Activated CD4-positive, alpha-beta T cell treated with anti-CD3 and anti-CD28 coated beads, Interleukin-2, amount 10 ng/mL, durations not matched to agents 7 days and 5 days (primary cell): ENCODE results near the gene CLSTN1. TPM values are rescaled to one million over a fixed set of nuclear protein-coding genes. Genes with fewer than 3 reads are reported as not detected.
"Not testable (repeated sequence)": the region's sequence is repeated elsewhere in the genome, so short reads cannot be mapped to it uniquely, and the experiment has no call there.

Experiments used
- CTCF ChIA-PET: fragments of 350-600 bp; sonication (Branson Sonifier 250); formaldehyde crosslinking; loops from one replicate; lab custom pipeline; 2021; ENCODE audit warnings: antibody characterized with exemption; lab: Charles Lee
- POLR2A ChIA-PET: fragments of 350-600 bp; sonication (Branson Sonifier 250); formaldehyde crosslinking; loops from one replicate; lab custom pipeline; 2021; ENCODE audit warnings: antibody characterized with exemption; lab: Charles Lee
- DNase-seq: peaks from one replicate; pipeline ENCODE4 v3.0.0-alpha.2; 2020
- H3K27ac Mint-ChIP-seq: one replicate; pipeline ENCODE4 v1.8.0; 2021; ENCODE audit warnings: mild to moderate bottlenecking, moderate library complexity, mixed read lengths
- H3K27me3 Mint-ChIP-seq: one replicate; pipeline ENCODE4 v1.8.0; 2021; ENCODE audit warnings: mixed read lengths
- H3K36me3 Mint-ChIP-seq: one replicate; pipeline ENCODE4 v1.8.0; 2021; ENCODE audit warnings: low read depth, mixed read lengths
- H3K4me1 Mint-ChIP-seq: one replicate; pipeline ENCODE4 v1.8.0; 2021; ENCODE audit warnings: mixed read lengths
- H3K4me3 Mint-ChIP-seq: one replicate; pipeline ENCODE4 v1.8.0; 2021; ENCODE audit warnings: mild to moderate bottlenecking, moderate library complexity, mixed read lengths
- H3K9me3 Mint-ChIP-seq: one replicate; pipeline ENCODE4 v1.8.0; 2021; ENCODE audit warnings: mixed read lengths
- total RNA-seq, 2 experiments: library from RNA; stranded (reverse); gene quantifications; one replicate each; pipeline ENCODE4 v1.2.3, GENCODE V29; 2021

CLSTN1 gene
- total RNA-seq, 2 experiments from 2014 or later = 121 to 134 TPM

DNA sequence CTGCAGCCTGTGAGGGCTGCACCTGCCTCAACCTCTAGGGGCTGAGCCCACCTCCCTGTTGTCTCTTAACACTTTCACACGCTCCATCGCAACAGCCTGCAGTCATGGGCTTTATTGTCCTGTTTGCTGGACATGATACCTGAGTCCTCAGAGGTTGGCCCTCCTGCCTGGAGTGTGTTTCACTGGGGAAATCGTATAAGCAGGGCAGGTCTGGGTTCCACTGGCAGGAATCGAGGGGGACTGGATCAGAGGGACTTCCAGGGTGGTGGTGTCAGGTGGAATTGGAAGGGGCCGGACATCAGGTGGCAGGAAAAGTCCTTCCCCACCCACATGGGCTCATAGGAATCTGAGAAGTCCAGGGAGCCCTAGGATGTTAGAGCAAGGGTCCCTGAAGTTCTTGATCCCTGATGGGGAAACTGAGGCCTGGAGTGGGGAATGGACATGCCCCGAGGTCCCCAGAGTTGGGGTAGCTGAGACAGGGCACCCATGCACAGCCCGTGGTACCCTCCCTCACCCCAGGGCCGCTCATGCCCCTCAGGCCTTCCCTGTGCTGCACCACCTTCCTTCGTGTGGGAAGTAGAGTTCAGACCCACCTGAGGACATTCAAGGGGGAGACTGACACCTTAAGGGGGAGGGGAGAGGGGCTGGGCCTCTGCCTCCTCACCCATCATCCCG is 105.6 kb downstream of the CLSTN1 start:
- H3K9me3 Mint-ChIP-seq = no peaks in the 10 kb centered on the region
- H3K36me3 Mint-ChIP-seq = peaks cover 81% of the 10 kb centered on the region
- no peak for DNase-seq
- H3K4me3 Mint-ChIP-seq = peak overlapping the region; percentile 79
- peaks cover 73% of the 10 kb centered on the region for H3K4me1 Mint-ChIP-seq
- CTCF ChIA-PET = interaction anchor here (1.0 to 8.3 kb wide), 6 partner anchors 8 to 143 kb away, joined by 3 to 78 read pairs (median 4); no protein-coding TSS in a partner anchor
- H3K27ac Mint-ChIP-seq = peak overlapping the region; percentile 97
- POLR2A ChIA-PET = interaction anchor here (1.0 to 1.6 kb wide), 2 partner anchors 64 to 89 kb away, joined by 5 to 15 read pairs; no protein-coding TSS in a partner anchor
- no peaks in the 10 kb centered on the region for H3K27me3 Mint-ChIP-seq

DNA sequence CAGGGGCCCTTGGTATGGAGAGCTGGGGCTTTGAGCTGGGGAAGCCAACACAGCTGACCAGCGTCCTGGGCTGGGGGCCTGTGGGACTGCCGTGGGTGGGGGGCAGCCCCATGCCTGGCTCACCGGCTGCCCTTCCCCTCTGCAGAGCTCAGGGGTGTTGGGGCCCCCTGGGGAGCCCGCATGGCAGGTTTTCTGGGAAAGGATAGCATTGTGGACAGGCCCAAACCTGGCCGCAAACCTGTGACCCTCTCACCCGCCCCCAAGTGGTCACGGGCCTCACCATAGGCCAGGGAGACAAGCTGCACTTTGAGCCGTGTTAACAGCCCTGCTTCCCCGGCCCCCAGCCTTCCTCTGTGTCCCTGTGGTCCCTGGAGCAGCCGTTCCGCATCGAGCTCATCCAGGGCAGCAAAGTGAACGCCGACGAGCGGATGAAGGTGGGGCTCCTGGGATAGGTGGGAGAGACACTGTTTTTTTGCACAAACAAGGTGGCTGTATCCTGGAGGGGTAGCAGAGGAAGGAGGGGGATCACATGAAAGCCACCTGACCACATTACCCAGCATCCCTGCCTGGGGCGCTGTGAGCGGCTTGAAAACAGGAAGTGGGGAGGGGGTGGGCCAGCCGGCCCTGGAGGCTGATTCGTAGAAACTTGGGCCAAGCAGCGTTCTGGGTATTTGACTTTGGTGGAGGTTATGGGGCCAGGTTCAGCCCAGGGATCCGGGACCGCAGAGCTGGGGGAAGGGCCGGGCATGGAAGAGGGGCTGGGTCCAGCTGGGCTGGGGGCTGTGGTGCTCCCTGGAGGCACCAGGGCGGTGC is 106.4 kb downstream of the CLSTN1 start:
- Mint-ChIP-seq H3K4me1 (peaks cover 78% of the 10 kb centered on the region), H3K4me3 (peak overlapping the region; percentile 79), H3K9me3 (no peaks in the 10 kb centered on the region), H3K27me3 (no peaks in the 10 kb centered on the region), H3K27ac (peak overlapping the region; percentile 97), H3K36me3 (peaks cover 81% of the 10 kb centered on the region)
- ChIA-PET POLR2A (interaction anchor here (0.6 to 1.6 kb wide), 3 partner anchors 63 to 89 kb away, joined by 5 to 15 read pairs (median 5); no protein-coding TSS in a partner anchor), CTCF (interaction anchor here (0.6 to 8.3 kb wide), 12 partner anchors 8 to 144 kb away, joined by 3 to 78 read pairs (median 3); no protein-coding TSS in a partner anchor)
- peak; percentile 97 for DNase-seq

DNA sequence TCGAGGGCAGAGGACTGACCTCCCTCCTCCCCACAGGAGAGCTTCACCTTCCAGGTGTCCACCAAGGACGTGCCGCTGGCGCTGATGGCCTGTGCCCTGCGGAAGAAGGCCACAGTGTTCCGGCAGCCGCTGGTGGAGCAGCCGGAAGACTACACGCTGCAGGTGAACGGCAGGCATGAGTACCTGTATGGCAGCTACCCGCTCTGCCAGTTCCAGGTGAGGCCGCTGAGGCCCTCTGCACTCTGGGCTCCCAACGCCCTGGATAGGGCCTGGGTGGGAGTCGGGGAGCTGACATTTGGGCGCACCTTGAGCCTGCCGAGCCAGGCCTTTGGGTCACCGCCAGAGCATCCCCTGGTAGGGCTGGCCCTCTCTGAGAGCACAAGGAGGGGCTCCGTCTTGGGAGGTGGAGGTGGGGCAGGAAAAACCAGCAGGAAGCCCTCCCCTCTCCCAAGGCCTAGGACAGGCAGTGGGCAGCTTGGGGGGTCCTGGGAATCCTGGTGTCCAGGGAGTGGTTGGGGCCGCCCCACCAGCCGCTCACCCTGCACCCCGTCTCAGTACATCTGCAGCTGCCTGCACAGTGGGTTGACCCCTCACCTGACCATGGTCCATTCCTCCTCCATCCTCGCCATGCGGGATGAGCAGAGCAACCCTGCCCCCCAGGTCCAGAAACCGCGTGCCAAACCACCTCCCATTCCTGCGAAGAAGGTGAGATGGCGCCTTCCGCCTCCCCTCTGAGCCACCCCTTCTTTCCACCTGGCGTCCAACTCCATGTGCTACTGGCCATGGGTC is 107.2 kb downstream of the CLSTN1 start:
- Mint-ChIP-seq H3K36me3 (peaks cover 79% of the 10 kb centered on the region), H3K4me3 (peak overlapping the region; percentile 79), H3K4me1 (peaks cover 83% of the 10 kb centered on the region), H3K27me3 (no peaks in the 10 kb centered on the region), H3K9me3 (no peaks in the 10 kb centered on the region), H3K27ac (peak overlapping the region; percentile 97)
- ChIA-PET POLR2A (interaction anchor here (0.6 to 1.6 kb wide), 2 partner anchors 64 to 88 kb away, joined by 5 to 15 read pairs; no protein-coding TSS in a partner anchor), CTCF (interaction anchor here (0.6 to 8.3 kb wide), 12 partner anchors 9 to 145 kb away, joined by 3 to 78 read pairs (median 4); no protein-coding TSS in a partner anchor)
- no peak for DNase-seq

DNA sequence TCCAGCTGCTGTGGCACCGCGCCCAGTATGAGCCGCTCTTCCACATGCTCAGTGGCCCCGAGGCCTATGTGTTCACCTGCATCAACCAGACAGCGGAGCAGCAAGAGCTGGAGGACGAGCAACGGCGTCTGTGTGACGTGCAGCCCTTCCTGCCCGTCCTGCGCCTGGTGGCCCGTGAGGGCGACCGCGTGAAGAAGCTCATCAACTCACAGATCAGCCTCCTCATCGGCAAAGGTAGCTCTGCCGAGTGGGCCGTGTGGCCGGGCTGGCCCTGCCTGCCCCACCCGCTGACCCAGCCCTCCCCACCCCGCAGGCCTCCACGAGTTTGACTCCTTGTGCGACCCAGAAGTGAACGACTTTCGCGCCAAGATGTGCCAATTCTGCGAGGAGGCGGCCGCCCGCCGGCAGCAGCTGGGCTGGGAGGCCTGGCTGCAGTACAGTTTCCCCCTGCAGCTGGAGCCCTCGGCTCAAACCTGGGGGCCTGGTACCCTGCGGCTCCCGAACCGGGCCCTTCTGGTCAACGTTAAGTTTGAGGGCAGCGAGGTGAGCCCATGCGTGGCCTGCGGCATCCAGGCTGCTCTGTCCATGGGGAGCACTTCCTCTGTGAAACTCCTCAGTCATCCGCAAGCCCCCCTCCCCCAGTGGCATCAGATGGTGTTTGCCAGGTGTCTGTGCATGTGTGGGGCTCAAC is 108.1 kb downstream of the CLSTN1 start:
- POLR2A ChIA-PET = no interaction called here
- DNase-seq = peak; percentile 42

DNA sequence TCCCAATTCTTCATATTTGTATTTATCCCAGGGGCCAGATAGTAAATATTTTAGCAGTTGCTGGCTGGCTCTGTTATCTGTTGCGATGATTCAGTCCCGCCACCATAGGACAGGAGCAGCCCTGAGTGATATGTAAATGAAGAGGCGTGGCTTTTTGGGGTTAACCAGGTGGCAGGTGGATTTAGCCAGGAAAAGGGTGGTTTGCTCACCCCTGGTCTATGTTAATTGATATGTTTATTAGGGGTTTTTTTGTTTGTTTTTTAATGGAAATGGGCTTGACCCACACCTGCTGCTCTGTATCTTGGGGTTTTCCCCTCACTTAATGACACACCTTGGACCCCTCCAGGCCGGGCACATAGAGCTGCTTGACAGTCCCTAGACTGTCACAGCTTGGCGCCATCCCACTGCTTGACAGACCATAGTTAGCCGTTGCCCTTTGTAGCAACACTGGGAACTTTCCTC is 109.5 kb downstream of the CLSTN1 start:
- H3K36me3 Mint-ChIP-seq = peaks cover 75% of the 10 kb centered on the region
- DNase-seq = no peak
- H3K4me3 Mint-ChIP-seq = peak overlapping the region; percentile 44
- no peaks in the 10 kb centered on the region for H3K9me3 Mint-ChIP-seq
- H3K27me3 Mint-ChIP-seq = no peaks in the 10 kb centered on the region
- H3K4me1 Mint-ChIP-seq = peaks cover 81% of the 10 kb centered on the region
- POLR2A ChIA-PET = no interaction called here
- peak overlapping the region; percentile 89 for H3K27ac Mint-ChIP-seq
- CTCF ChIA-PET = interaction anchor here (1.0 to 8.3 kb wide), 5 partner anchors 11 to 86 kb away, joined by 3 to 78 read pairs (median 5); no protein-coding TSS in a partner anchor

More for the DNA sequence above, 108.1 kb downstream of the CLSTN1 start:
- peaks cover 80% of the 10 kb centered on the region for H3K36me3 Mint-ChIP-seq
- H3K4me1 Mint-ChIP-seq = peaks cover 85% of the 10 kb centered on the region
- peak overlapping the region; percentile 97 for H3K27ac Mint-ChIP-seq
- no peaks in the 10 kb centered on the region for H3K27me3 Mint-ChIP-seq
- CTCF ChIA-PET = interaction anchor here (0.9 to 8.3 kb wide), 10 partner anchors 9 to 87 kb away, joined by 3 to 78 read pairs (median 3); no protein-coding TSS in a partner anchor
- no peaks in the 10 kb centered on the region for H3K9me3 Mint-ChIP-seq
- H3K4me3 Mint-ChIP-seq = peak overlapping the region; percentile 79

DNA sequence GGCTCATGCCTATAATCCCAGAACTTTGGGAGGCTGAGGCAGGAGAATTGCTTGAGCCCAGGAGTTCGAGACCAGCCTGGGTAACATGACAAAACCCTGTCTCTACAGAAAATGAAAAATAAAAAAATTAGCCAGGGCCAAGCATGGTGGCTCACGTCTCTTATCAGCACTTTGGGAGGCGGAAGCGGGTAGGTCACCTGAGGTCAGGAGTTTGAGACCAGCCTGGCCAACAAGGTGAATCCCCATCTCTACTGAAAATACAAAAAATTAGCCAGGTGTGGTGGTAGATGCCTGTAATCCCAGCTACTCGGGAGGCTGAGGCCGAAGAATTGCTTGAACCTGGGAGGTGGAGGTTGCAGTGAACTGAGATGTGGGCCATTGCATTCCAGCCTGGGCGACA is 111.0 kb downstream of the CLSTN1 start:
- not testable (repeated sequence) for H3K9me3 Mint-ChIP-seq, DNase-seq, H3K27me3 Mint-ChIP-seq, H3K4me3 Mint-ChIP-seq
- CTCF ChIA-PET = interaction anchor here (1.1 to 1.7 kb wide), 2 partner anchors 23 to 86 kb away, joined by 3 to 8 read pairs; no protein-coding TSS in a partner anchor
- H3K27ac Mint-ChIP-seq = peak overlapping the region; percentile 79
- peaks cover 67% of the 10 kb centered on the region for H3K36me3 Mint-ChIP-seq
- POLR2A ChIA-PET = interaction anchor here (0.6 kb wide), 1 partner anchor 83 kb away, joined by 9 read pairs; no protein-coding TSS in a partner anchor
- peaks cover 71% of the 10 kb centered on the region for H3K4me1 Mint-ChIP-seq

DNA sequence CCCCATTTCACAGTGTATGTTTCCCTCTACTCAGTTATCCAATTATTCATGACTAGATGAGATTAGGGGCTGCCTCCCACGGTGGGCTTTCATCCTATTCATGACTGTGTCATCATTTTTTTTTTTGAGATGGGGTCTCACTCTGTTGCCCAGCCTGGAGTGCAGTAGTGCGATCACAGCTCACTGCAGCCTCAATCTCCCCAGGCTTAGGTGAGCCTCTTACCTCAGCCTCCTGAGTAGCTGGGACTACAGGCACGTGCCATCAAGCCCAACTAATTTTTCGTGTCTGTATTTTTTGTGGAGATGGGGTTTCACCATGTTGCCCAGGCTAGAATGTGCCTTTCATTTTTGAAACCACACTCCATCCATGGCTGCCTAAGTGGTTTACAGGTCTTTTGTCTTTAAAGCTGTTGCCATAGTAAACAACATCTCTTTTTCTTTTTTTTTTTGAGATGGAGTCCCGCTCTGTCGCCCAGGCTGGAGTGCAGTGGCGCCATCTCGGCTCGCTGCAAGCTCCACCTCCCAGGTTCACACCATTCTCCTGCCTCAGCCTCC is 112.2 kb downstream of the CLSTN1 start:
- Mint-ChIP-seq H3K9me3 (no peaks in the 10 kb centered on the region), H3K27ac (peak overlapping the region; percentile 82), H3K27me3 (no peaks in the 10 kb centered on the region), H3K4me1 (peaks cover 69% of the 10 kb centered on the region), H3K36me3 (peaks cover 60% of the 10 kb centered on the region), H3K4me3 (no peak overlapping the region)
- DNase-seq = no peak
- ChIA-PET POLR2A (no interaction called here), CTCF (interaction anchor here (0.6 to 1.3 kb wide), 4 partner anchors 10 to 127 kb away, joined by 3 read pairs; no protein-coding TSS in a partner anchor)

DNA sequence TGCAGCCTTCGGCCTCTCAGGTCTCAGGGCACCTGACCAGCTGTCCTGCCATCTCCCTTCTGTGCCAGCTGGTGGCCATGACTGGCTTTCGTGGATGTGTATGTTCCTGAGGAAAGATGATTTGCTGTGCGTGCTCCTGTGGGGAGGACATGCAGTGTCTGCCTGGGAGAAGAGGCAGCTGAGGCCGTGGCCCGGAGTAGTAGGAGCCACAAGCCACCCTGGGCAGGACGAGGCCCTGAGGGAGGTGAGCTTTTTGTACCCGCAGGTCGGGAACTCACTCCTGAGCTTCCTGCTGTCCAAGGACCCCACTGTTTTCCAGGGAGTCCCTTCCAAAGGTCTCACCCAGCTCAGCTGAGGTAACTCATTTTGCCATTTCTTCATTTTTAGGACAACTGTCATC is 113.7 kb downstream of the CLSTN1 start:
- H3K27ac Mint-ChIP-seq = peak overlapping the region; percentile 41
- H3K27me3 Mint-ChIP-seq = no peaks in the 10 kb centered on the region
- POLR2A ChIA-PET = no interaction called here
- no peak overlapping the region for H3K4me3 Mint-ChIP-seq
- no peaks in the 10 kb centered on the region for H3K9me3 Mint-ChIP-seq
- DNase-seq = no peak
- H3K4me1 Mint-ChIP-seq = peaks cover 69% of the 10 kb centered on the region
- CTCF ChIA-PET = interaction anchor here (0.6 to 1.5 kb wide), 5 partner anchors 8 to 83 kb away, joined by 3 to 5 read pairs (median 3); no protein-coding TSS in a partner anchor
- peaks cover 59% of the 10 kb centered on the region for H3K36me3 Mint-ChIP-seq

DNA sequence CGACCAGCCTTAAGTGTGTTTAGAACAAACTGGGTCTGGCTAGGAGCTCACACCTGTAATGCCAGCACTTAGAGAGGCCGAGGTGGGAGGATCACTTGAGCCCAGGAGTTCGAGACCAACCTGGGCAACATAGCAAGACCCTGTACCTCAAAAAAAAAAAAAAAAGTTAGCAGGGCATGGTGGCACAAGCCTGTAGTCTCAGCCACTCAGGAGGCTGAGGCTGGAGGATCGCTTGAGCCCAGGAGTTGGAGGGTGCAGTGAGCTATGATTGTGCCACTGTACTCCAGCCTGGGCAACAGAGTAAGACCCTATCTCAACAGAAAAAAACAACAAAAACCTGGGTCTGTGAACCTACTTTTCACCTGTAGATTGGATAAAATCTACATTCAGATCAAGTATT is 117.6 kb downstream of the CLSTN1 start:
- peaks cover 69% of the 10 kb centered on the region for H3K4me1 Mint-ChIP-seq
- H3K9me3 Mint-ChIP-seq = peaks cover 12% of the 10 kb centered on the region
- H3K27me3 Mint-ChIP-seq = no peaks in the 10 kb centered on the region
- H3K4me3 Mint-ChIP-seq = no peak overlapping the region
- peaks cover 66% of the 10 kb centered on the region for H3K36me3 Mint-ChIP-seq
- ChIA-PET CTCF (interaction anchor here (0.6 kb wide), 1 partner anchor 1508 kb away, joined by 3 read pairs; no protein-coding TSS in a partner anchor), POLR2A (no interaction called here)
- H3K27ac Mint-ChIP-seq = peak overlapping the region; percentile 54
- DNase-seq = no peak

DNA sequence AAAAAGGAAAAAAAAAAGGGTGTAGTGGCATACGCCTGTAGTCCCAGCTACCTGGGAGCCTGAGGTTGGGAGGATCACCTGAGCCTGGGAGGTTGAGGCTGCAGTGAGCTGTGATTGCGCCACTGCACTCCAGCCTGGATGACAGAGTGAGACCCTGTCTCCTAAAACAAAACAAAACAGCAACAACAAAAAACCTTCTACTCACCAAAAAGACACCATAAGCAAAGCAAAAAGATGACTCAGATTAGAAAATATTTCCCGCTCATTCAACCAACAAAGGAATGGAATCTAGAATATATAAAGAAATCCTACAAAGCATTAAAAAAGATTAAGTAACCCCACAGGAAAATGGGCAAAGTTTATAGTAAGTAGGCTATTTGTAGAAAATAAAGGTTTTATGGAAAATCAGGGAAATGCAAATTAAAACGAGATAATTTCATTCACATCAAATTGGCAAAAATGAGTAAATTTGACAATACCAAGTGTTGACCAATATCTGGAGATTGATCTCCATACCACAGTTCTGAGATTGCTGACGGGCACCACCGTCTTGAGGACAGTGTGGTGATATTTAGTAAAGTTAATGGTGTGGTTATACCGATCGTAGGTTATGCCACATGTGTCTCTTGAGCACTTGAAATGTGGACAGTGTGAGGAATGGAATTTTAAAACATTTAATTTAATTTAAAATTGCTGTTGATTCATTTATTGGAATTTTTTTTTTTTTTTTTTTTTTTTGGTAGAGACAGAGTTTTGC is 118.2 kb downstream of the CLSTN1 start:
- DNase-seq = no peak
- peak overlapping the region; percentile 56 for H3K27ac Mint-ChIP-seq
- POLR2A ChIA-PET = no interaction called here
- no peak overlapping the region for H3K4me3 Mint-ChIP-seq
- peaks cover 70% of the 10 kb centered on the region for H3K4me1 Mint-ChIP-seq
- CTCF ChIA-PET = interaction anchor here (0.6 kb wide), 1 partner anchor 21 kb away, joined by 4 read pairs; no protein-coding TSS in a partner anchor
- peaks cover 12% of the 10 kb centered on the region for H3K9me3 Mint-ChIP-seq
- H3K36me3 Mint-ChIP-seq = peaks cover 68% of the 10 kb centered on the region
- no peaks in the 10 kb centered on the region for H3K27me3 Mint-ChIP-seq
